Upper lobe of right lung (tissue), 1 donor: ENCODE measurements around the gene PICALM. TPM values are rescaled to one million over a fixed set of nuclear protein-coding genes. Genes with fewer than 3 reads are reported as not detected.
"Not testable (repeated sequence)": the region's sequence is repeated elsewhere in the genome, so short reads cannot be mapped to it uniquely, and the experiment has no call there.

ENCODE experiments used
- ATAC-seq: fragments of 200-7000 bp; cut with Tn5 transposase; one replicate; pipeline ENCODE4 v1.9.1; 2020; ENCODE audit warnings: mild to moderate bottlenecking, moderate library complexity
- DNase-seq: peaks from one replicate; pipeline ENCODE4 v3.0.0-alpha.2; 2020
- H3K27ac ChIP-seq: fragments of 200-600 bp; one replicate; pipeline ENCODE4 v1.8.0; 2022
- H3K27me3 ChIP-seq: fragments of 200-600 bp; one replicate; pipeline ENCODE4 v1.8.0; 2022; ENCODE audit warnings: mild to moderate bottlenecking
- H3K36me3 ChIP-seq: fragments of 200-600 bp; one replicate; pipeline ENCODE4 v1.8.0; 2022
- H3K4me1 ChIP-seq: fragments of 200-600 bp; one replicate; pipeline ENCODE4 v1.8.0; 2022
- H3K4me3 ChIP-seq: fragments of 200-600 bp; one replicate; pipeline ENCODE4 v1.8.0; 2022; ENCODE audit warnings: mild to moderate bottlenecking
- H3K9me3 ChIP-seq: fragments of 200-600 bp; one replicate; pipeline ENCODE4 v1.8.0; 2022
- intact Hi-C: fragments of 100-400 bp; cut with DNase I; formaldehyde crosslinking; loops from one replicate; pipeline ENCODE4 v1.11.0; 2022
- total RNA-seq: library from RNA; stranded (reverse); fragmentation: NEBNext Ultra II Directional; extraction: Animal tissue kit (Norgen Biotek cat#: 25700); gene quantifications from one replicate; pipeline ENCODE4 v1.2.1, GENCODE V29; 2021
- TF ChIP-seq, protein P1 (sequence below): fragments of 200-600 bp; IDR thresholded peaks from one replicate; pipeline ENCODE4 v1.8.0; 2022; ENCODE audit warnings: antibody characterized with exemption
- donor health status: DM: no; HTN: yes; CAD: no; lungs with severe emphysema.

PICALM gene
- total RNA-seq, 1 donor from 2014 or later: 193 TPM

DNA sequence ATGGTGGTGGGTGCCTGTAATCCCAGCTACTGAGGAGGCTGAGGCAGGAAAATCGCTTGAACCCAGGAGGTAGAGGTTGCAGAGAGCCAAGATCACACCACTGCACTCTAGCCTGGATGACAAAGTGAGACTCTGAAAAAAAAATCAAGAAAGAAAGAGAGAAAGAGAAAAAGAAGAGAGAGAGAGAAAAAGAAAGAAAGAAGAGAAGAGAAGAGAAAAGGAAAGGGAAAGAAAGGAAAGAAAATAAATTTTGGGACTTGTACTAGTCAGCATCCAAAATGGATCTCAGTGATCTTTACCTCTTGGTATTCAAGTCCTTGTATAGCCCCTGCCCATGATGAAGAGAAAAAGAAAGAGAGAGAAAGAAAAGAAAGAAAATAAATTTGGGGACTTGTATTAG is 22.2 kb upstream of the PICALM start:
- no peak for DNase-seq
- intact Hi-C loops: no loop called here
- no peaks in the 10 kb centered on the region for H3K9me3 ChIP-seq
- no peak overlapping the region for H3K4me3 ChIP-seq
- H3K27ac ChIP-seq: no peak overlapping the region
- H3K36me3 ChIP-seq: no peaks in the 10 kb centered on the region
- H3K27me3 ChIP-seq: no peaks in the 10 kb centered on the region
- peaks cover 10% of the 10 kb centered on the region for H3K4me1 ChIP-seq
- no peak for ATAC-seq
- TF ChIP-seq, protein P1, sequence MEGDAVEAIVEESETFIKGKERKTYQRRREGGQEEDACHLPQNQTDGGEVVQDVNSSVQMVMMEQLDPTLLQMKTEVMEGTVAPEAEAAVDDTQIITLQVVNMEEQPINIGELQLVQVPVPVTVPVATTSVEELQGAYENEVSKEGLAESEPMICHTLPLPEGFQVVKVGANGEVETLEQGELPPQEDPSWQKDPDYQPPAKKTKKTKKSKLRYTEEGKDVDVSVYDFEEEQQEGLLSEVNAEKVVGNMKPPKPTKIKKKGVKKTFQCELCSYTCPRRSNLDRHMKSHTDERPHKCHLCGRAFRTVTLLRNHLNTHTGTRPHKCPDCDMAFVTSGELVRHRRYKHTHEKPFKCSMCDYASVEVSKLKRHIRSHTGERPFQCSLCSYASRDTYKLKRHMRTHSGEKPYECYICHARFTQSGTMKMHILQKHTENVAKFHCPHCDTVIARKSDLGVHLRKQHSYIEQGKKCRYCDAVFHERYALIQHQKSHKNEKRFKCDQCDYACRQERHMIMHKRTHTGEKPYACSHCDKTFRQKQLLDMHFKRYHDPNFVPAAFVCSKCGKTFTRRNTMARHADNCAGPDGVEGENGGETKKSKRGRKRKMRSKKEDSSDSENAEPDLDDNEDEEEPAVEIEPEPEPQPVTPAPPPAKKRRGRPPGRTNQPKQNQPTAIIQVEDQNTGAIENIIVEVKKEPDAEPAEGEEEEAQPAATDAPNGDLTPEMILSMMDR: no peak

DNA sequence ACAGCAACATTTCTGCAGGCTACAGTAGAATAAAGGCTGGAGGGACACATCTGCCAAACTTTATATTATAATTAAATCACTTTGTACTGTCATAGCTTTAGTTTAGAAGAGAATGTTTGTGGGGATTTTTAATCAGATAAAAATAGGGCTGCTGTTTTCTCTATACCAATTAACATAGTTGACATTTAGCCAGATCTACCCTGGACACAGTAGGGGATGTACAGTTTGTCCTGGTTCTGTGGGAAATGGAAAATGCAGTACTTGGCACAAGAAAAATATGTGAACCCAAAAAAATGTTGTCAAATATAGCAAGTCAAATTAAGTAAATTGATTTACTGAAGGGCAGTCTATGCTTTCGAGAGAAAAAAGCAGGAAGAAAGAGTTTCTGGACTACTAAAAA is 20.8 kb upstream of the PICALM start:
- intact Hi-C loops: no loop called here
- no peak overlapping the region for H3K4me3 ChIP-seq
- TF ChIP-seq, protein P1: no peak

DNA sequence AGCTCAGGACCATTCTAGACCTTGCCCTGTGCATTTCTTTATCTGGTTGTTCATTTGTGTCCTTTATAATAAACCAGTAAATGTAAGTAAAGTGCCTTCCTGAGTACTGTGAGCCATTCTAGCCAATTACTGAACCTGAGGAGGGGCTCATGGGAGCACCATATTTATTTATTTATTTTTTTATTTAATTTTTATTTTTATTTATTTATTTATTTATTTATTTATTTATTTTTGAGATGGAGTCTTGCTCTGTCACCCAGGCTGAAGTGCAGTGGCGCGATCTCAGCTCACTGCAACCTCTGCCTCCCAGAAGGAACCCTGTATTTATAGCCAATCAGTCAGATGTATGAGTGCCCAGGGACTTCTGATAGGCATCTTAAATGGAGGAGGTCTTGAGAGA is 18.8 kb upstream of the PICALM start:
- not testable (repeated sequence) for H3K9me3 ChIP-seq

More for the DNA sequence above, 20.8 kb upstream of the PICALM start:
- no peaks in the 10 kb centered on the region for H3K36me3 ChIP-seq
- no peaks in the 10 kb centered on the region for H3K9me3 ChIP-seq
- no peak overlapping the region for H3K27ac ChIP-seq
- DNase-seq (no peak), ATAC-seq (no peak)
- H3K27me3 ChIP-seq: no peaks in the 10 kb centered on the region
- peaks cover 10% of the 10 kb centered on the region for H3K4me1 ChIP-seq

DNA sequence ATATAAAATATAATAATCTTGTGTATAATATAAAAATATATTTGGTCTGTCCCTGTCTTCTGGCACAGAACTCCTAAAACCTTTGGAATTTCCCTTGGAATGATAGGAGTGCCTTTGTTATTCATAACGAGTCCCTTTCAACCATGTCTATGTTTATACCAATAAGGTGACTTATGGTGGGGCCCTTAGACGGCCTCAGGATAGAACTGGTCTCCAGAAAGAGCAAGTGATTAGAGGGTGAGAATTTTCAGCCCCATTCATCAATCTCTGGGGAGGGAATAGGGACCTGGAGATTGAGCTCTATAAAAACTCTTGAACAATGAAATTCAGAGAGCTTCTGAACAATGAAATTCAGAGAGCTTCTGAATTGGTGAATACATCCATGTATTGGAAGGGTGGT is 18.4 kb upstream of the PICALM start:
- Histone ChIP-seq H3K36me3 (no peaks in the 10 kb centered on the region), H3K27me3 (no peaks in the 10 kb centered on the region), H3K27ac (no peak overlapping the region), H3K4me3 (no peak overlapping the region), H3K9me3 (no peaks in the 10 kb centered on the region), H3K4me1 (peaks cover 10% of the 10 kb centered on the region)
- ATAC-seq: no peak
- no peak for DNase-seq
- TF ChIP-seq, protein P1: no peak
- intact Hi-C loops: no loop called here

More for the DNA sequence above, 18.8 kb upstream of the PICALM start:
- H3K4me3 ChIP-seq, H3K36me3 ChIP-seq, intact Hi-C loops, ATAC-seq, H3K27ac ChIP-seq, DNase-seq, H3K27me3 ChIP-seq: not testable (repeated sequence)
- H3K4me1 ChIP-seq: peaks cover 10% of the 10 kb centered on the region

DNA sequence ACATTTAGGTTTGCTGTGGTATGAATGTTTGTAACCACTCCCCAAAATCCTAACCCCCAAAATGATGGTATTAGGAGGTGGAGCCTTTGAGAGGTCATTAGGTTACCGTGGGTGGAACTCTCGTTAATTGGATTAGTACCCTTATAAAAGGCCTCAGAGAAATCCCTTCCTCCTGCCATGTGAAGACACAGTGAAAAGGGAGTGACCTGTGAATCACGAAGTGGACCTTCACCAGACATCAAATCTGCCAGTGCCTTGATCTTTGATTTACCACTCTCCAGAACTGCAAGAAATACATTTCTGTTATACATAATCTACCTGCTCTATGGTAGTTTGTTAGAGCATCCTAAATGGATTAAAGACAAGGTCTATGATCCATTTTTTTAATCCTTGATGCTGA is 12.6 kb upstream of the PICALM start:
- Histone ChIP-seq H3K9me3 (no peaks in the 10 kb centered on the region), H3K27me3 (no peaks in the 10 kb centered on the region), H3K4me1 (no peaks in the 10 kb centered on the region), H3K27ac (no peak overlapping the region), H3K36me3 (no peaks in the 10 kb centered on the region), H3K4me3 (no peak overlapping the region)
- ATAC-seq: no peak
- no peak for DNase-seq
- intact Hi-C loops: no loop called here
- TF ChIP-seq, protein P1: no peak

DNA sequence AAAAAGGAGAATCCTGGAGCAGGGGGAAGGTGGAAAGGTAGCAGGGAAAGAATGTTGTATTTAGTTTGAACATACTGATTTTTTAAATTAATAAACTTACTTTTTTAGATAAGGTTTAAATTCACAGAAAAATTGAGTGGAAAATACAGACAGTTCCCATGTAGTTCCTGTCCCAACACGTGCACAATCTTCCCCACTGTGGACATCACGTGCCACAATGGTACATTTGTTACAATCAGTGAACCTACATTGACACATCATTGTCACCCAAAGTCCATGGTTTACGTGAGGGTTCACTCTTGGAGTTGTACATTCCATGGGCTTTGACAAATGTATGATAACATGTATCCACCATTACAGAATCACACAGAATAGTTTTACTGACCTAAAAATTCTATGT is 10.5 kb upstream of the PICALM start:
- H3K36me3 ChIP-seq: no peaks in the 10 kb centered on the region
- ATAC-seq (no peak), DNase-seq (no peak)
- H3K9me3 ChIP-seq: no peaks in the 10 kb centered on the region
- no peak overlapping the region for H3K4me3 ChIP-seq
- no peaks in the 10 kb centered on the region for H3K4me1 ChIP-seq
- intact Hi-C loops: no loop called here
- no peaks in the 10 kb centered on the region for H3K27me3 ChIP-seq
- TF ChIP-seq, protein P1: no peak
- H3K27ac ChIP-seq: no peak overlapping the region
